Measurements from ENCODE around the gene WDR43. TPM values are rescaled to one million over a fixed set of nuclear protein-coding genes. Genes with fewer than 3 reads are reported as not detected.

Gene WDR43
- total and polyA plus RNA-seq, 4 donors = 11.1 to 43.1 (median 17.5) TPM

- DNase-seq (ENCODE audit: low spot score) = no peak
- Histone ChIP-seq H3K27ac (ENCODE audit: low read depth in 1 of 2, low read length in 2 of 2) (no peak overlapping the region), H3K4me3 (ENCODE audit: low read depth in 1 of 3, low read length in 3 of 3) (no peak overlapping the region), H3K27me3 (ENCODE audit: control insufficient read depth in 4 of 4, insufficient read depth in 4 of 4, low read length in 3 of 4) (no peaks in the 10 kb centered on the region), H3K36me3 (ENCODE audit: control insufficient read depth in 4 of 4, insufficient read depth in 3 of 4, low read depth in 1 of 4, low read length in 3 of 4) (peaks cover 2 to 15% (median 8%) of the 10 kb centered on the region in 4 donors), H3K9me3 (ENCODE audit: control insufficient read depth in 4 of 4, low read length in 3 of 4) (no peaks in the 10 kb centered on the region), H3K9ac (ENCODE audit: low read depth in 1 of 2, low read length in 2 of 2) (no peak overlapping the region), H3K4me1 (ENCODE audit: control insufficient read depth in 4 of 4, insufficient read depth in 4 of 4, low read length in 3 of 4) (peaks cover 6 to 41% (median 37%) of the 10 kb centered on the region in 4 donors)
- WGBS = 71% methylated on average over 2 of the region's 2 CpGs
- TF ChIP-seq ATF3 (IDR thresholded peaks at IDR 0.05) = no peak
- TF ChIP-seq TAF1 (conservative IDR thresholded peaks at IDR 0.05) = no peak
- no peak for TF ChIP-seq HNF4A (conservative IDR thresholded peaks at IDR 0.05)
- no peak for TF ChIP-seq REST (IDR thresholded peaks at IDR 0.05)
- no peak for TF ChIP-seq MAX (IDR thresholded peaks at IDR 0.05)
- TF ChIP-seq GABPA (IDR thresholded peaks at IDR 0.05 in 1 of 2, conservative IDR thresholded peaks at IDR 0.05 in 1 of 2) = no peak
- no peak for TF ChIP-seq HNF4G (IDR thresholded peaks at IDR 0.05)
- TF ChIP-seq YY1 (IDR thresholded peaks at IDR 0.05) = no peak
- TF ChIP-seq NR2F2 (IDR thresholded peaks at IDR 0.05) = no peak
- TF ChIP-seq CTCF (IDR thresholded peaks at IDR 0.05; ENCODE audit: low read depth, low read length, missing input control) = no peak
- TF ChIP-seq RAD21 (IDR thresholded peaks at IDR 0.05) = no peak
- no peak for TF ChIP-seq RXRA (IDR thresholded peaks at IDR 0.05)
- TF ChIP-seq EGR1 (IDR thresholded peaks at IDR 0.05; ENCODE audit: low read depth in 2 of 2) = no peak
- TF ChIP-seq FOXA1 (IDR thresholded peaks at IDR 0.05) = no peak
- no peak for TF ChIP-seq FOXA2 (IDR thresholded peaks at IDR 0.05)
These were observed 6.7 kb downstream of the WDR43 start for GRCh38 chr2:28901202-28901601.

- 85% methylated on average over 1 of the region's 1 CpG for WGBS
- Histone ChIP-seq H3K36me3 (ENCODE audit: control insufficient read depth in 4 of 4, insufficient read depth in 3 of 4, low read depth in 1 of 4, low read length in 3 of 4) (peaks cover 6 to 21% (median 12%) of the 10 kb centered on the region in 4 donors), H3K27me3 (ENCODE audit: control insufficient read depth in 4 of 4, insufficient read depth in 4 of 4, low read length in 3 of 4) (no peaks in the 10 kb centered on the region), H3K4me1 (ENCODE audit: control insufficient read depth in 4 of 4, insufficient read depth in 4 of 4, low read length in 3 of 4) (peaks cover 6 to 34% (median 31%) of the 10 kb centered on the region in 4 donors), H3K27ac (ENCODE audit: low read depth in 1 of 2, low read length in 2 of 2) (no peak overlapping the region), H3K9ac (ENCODE audit: low read depth in 1 of 2, low read length in 2 of 2) (no peak overlapping the region), H3K4me3 (ENCODE audit: low read depth in 1 of 3, low read length in 3 of 3) (no peak overlapping the region), H3K9me3 (ENCODE audit: control insufficient read depth in 4 of 4, low read length in 3 of 4) (no peaks in the 10 kb centered on the region)
- no peak for DNase-seq (ENCODE audit: low spot score)
- no peak for TF ChIP-seq RAD21 (IDR thresholded peaks at IDR 0.05)
- TF ChIP-seq ATF3 (IDR thresholded peaks at IDR 0.05) = no peak
- TF ChIP-seq EGR1 (IDR thresholded peaks at IDR 0.05; ENCODE audit: low read depth in 2 of 2) = no peak
- TF ChIP-seq JUND (IDR thresholded peaks at IDR 0.05) = no peak
- no peak for TF ChIP-seq FOXA2 (IDR thresholded peaks at IDR 0.05)
- no peak for TF ChIP-seq TAF1 (conservative IDR thresholded peaks at IDR 0.05)
- TF ChIP-seq ZBTB33 (IDR thresholded peaks at IDR 0.05) = no peak
- no peak for TF ChIP-seq SP1 (IDR thresholded peaks at IDR 0.05)
- no peak for TF ChIP-seq GABPA (IDR thresholded peaks at IDR 0.05 in 1 of 2, conservative IDR thresholded peaks at IDR 0.05 in 1 of 2)
- no peak for TF ChIP-seq FOXA1 (IDR thresholded peaks at IDR 0.05)
These were observed 7.4 kb downstream of the WDR43 start for GRCh38 chr2:28901841-28902240.

Measured in liver (tissue), 9 donors.